GM12872 (cell line): ENCODE data around the gene PEX1.

ENCODE experiments used
- CTCF ChIP-seq: IDR thresholded peaks from 3 replicates; pipeline ENCODE4 v1.5.1; 2011; ENCODE audit warnings: low read depth, mild to moderate bottlenecking, low read length, moderate library complexity; ENCODE audit not compliant: insufficient read depth

PEX1 gene

GRCh38 chr7:92498557-92498956 is 29.8 kb downstream of the PEX1 start:
- no peak for TF ChIP-seq CTCF

- no peak for TF ChIP-seq CTCF
These were observed 31.4 kb downstream of the PEX1 start for GRCh38 chr7:92496876-92497275.

DNA sequence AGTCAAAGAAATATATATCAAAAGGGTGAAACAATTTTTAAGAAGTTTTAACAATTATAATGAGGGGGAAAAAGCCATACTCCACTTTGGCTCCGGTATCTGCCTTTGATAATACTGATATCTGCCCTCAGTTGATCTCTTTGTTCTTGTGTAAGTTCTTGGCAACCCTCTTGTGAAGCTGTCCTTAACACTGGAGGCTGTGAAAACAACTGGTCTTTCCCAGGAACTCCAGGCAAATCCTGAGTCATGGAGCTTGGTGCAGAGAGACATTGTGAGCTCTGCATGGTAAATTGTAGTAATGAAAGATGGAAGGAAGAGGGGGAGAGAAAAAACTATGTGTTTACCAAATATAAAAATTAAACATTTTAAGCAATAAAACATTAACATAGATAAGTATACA is 38.7 kb downstream of the PEX1 start:
- no peak for TF ChIP-seq CTCF

DNA sequence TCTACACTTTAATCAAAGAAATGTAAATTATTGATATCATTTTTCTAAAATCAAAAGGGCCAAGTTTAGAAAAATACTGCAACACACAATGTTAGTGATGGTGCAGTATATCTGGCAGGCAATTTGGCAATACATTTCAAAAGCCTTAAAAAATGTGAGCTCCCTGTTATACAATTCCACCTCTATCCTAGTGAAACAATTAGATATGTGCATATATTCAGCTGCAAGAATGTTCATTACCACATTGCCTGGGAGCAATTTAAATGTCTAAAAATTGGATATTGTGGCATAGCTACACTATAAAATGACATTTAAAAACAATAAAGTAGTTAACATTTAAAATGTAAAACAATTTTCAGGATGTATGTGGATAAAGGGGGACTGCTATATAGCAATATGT is 40.5 kb downstream of the PEX1 start:
- no peak for TF ChIP-seq CTCF

DNA sequence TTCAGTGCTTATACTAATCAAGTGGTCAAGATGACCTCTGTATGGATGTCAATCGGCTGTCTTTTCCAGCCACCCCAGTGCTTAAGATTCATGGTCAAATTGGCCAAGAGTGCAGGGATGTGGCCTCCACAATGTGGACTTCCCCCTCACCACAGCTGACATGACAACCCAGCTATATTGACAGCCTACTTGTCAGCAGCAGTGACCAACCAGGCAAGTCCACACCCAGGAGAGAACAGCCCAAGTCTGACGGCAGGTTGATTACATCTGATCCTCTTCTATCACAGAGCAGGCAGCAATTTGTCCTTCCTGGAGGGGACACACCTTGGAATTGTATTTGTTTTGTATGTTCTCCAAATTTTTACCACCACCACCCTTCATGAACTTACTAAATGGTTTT is 42.3 kb downstream of the PEX1 start:
- TF ChIP-seq CTCF: no peak

DNA sequence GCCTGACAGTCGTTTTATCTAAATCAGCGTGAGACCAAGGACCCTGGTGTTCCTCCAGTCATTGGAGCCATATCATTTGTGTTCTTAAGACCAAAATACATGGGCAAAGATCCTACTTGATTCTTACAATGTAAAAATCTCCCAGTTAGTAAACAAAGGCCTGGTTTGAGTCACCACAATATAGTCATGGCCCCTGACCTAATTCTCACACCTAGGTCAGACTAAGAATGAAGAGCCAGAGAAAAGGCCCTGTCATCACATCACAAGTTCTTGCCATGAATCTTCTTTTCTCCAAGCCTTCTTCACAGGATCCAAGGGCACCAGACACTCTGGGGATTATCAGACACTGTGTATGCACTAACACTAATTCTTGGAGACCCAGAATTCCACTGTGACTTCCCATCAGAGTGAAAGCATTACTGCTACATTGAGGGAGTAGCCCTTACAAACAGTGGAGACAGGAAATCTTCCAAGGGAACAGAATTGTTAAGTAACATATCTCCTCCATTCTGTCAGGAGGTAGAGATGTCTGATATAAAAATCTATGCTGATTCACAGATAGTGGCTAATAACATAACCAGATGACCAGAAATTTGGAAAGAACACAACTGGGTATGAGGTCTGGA is 42.9 kb downstream of the PEX1 start:
- TF ChIP-seq CTCF: no peak

DNA sequence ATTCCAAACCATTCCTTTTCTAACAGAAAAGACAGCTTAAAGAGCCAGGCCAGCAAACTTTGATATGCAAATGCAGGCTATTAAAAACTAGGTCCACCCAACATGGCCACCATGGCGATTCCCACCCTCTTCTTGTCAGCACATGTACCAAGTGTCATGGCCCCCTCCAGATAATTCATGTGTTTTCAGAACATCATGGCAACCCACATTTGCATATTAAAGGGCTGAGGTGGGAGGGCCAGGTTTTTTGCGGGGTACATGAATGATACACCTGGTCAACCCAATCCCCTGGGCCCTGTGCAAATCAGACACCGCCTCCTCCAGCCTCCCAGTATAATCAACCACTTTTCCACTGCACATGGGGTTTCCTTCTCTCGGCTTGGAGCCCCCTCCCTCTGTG is 49.6 kb downstream of the PEX1 start:
- no peak for TF ChIP-seq CTCF
